ENCODE results near the gene GET4. TPM values are rescaled to one million over a fixed set of nuclear protein-coding genes. Genes with fewer than 3 reads are reported as not detected.

GET4 gene
- total and polyA plus RNA-seq, 2 of the 13 experiments (the other 11 are each of a cell fraction or from before 2014, with no cell fraction given): 28.2 to 35.2 TPM

- no TSS peak for BruUV-seq (replicated peaks)
- no peak overlapping the region for H3K4me3 ChIP-seq (replicated peaks in 1 of 3; ENCODE audit: insufficient read depth in 1 of 3, low read depth in 2 of 3, low read length in 3 of 3)
- intact Hi-C loops (cut with micrococcal nuclease; ENCODE audit: unreplicated experiment): no loop called here
- WGBS (ENCODE audit: low lambda C conversion rate): 86% methylated on average over 3 of the region's 15 CpGs
- no peaks in the 10 kb centered on the region for H3K9me3 ChIP-seq (ENCODE audit: low read length)
- no peak overlapping the region for H2AFZ ChIP-seq (ENCODE audit: low read length)
- peaks cover 47% of the 10 kb centered on the region for H3K79me2 ChIP-seq (ENCODE audit: insufficient read depth, low read length)
- no peak for FAIRE-seq
- H3K9ac ChIP-seq (ENCODE audit: insufficient read depth, low read depth, low read length): no peak overlapping the region
- H3K4me2 ChIP-seq (ENCODE audit: low read depth, low read length): no peak overlapping the region
- CTCF ChIA-PET (ENCODE audit: low intra/inter-chr PET ratio, low total read pairs): no interaction called here
- H3K27me3 ChIP-seq (ENCODE audit: control insufficient read depth in 1 of 2, insufficient read depth in 2 of 2, low read length in 2 of 2): no peaks in the 10 kb centered on the region
- in situ Hi-C loops (cut with HindIII; ENCODE audit: extremely low pct_ligation_motif_present, low pct_unique_long_range_greater_than_20kb): no loop called here
- no peak overlapping the region for H3K27ac ChIP-seq (ENCODE audit: extremely low read length, insufficient read depth, low read length)
- no peak for DNase-seq (ENCODE audit: low spot score)
- TF ChIP-seq, protein P1, sequence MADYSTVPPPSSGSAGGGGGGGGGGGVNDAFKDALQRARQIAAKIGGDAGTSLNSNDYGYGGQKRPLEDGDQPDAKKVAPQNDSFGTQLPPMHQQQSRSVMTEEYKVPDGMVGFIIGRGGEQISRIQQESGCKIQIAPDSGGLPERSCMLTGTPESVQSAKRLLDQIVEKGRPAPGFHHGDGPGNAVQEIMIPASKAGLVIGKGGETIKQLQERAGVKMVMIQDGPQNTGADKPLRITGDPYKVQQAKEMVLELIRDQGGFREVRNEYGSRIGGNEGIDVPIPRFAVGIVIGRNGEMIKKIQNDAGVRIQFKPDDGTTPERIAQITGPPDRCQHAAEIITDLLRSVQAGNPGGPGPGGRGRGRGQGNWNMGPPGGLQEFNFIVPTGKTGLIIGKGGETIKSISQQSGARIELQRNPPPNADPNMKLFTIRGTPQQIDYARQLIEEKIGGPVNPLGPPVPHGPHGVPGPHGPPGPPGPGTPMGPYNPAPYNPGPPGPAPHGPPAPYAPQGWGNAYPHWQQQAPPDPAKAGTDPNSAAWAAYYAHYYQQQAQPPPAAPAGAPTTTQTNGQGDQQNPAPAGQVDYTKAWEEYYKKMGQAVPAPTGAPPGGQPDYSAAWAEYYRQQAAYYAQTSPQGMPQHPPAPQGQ (CRISPR knock-in tag; IDR thresholded peaks at IDR 0.05; ENCODE audit: borderline replicate concordance): no peak
- TF ChIP-seq, protein P2, sequence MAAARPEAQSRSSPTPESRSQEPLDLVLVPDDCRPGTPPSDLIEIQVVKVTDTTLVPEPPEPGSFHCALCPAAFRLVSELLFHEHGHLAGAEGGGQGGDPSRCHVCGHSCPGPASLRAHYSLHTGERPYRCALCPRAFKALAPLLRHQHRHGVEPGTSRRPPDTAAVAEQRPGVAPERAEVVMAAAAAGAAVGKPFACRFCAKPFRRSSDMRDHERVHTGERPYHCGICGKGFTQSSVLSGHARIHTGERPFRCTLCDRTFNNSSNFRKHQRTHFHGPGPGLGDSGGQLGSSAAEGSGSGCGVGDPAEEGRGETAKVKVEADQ (CRISPR knock-in tag; IDR thresholded peaks at IDR 0.05; ENCODE audit: borderline replicate concordance): no peak
- TF ChIP-seq ZNF180 (CRISPR knock-in tag; IDR thresholded peaks at IDR 0.05; ENCODE audit: borderline replicate concordance, low read depth): no peak
- TF ChIP-seq, protein P3, sequence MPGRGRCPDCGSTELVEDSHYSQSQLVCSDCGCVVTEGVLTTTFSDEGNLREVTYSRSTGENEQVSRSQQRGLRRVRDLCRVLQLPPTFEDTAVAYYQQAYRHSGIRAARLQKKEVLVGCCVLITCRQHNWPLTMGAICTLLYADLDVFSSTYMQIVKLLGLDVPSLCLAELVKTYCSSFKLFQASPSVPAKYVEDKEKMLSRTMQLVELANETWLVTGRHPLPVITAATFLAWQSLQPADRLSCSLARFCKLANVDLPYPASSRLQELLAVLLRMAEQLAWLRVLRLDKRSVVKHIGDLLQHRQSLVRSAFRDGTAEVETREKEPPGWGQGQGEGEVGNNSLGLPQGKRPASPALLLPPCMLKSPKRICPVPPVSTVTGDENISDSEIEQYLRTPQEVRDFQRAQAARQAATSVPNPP (CRISPR knock-in tag; IDR thresholded peaks at IDR 0.05): no peak
- TF ChIP-seq FOXK2 (IDR thresholded peaks at IDR 0.05): no peak
- no peak for TF ChIP-seq ZNF703 (CRISPR knock-in tag; IDR thresholded peaks at IDR 0.05; ENCODE audit: borderline replicate concordance)
- TF ChIP-seq, protein P4, sequence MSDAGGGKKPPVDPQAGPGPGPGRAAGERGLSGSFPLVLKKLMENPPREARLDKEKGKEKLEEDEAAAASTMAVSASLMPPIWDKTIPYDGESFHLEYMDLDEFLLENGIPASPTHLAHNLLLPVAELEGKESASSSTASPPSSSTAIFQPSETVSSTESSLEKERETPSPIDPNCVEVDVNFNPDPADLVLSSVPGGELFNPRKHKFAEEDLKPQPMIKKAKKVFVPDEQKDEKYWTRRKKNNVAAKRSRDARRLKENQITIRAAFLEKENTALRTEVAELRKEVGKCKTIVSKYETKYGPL (CRISPR knock-in tag; IDR thresholded peaks at IDR 0.05): no peak
- TF ChIP-seq GTF3A (CRISPR knock-in tag; conservative IDR thresholded peaks at IDR 0.05): no peak
- POLR2A ChIA-PET: no interaction called here
- H3K4me1 ChIP-seq (ENCODE audit: insufficient read depth, low read length): peaks cover 10% of the 10 kb centered on the region
- H4K20me1 ChIP-seq (ENCODE audit: insufficient read depth, low read length): peaks cover 6% of the 10 kb centered on the region; the same call in 1 of the 2 replicates
- peaks cover 47 to 71% of the 10 kb centered on the region in 2 experiments for H3K36me3 ChIP-seq (replicated peaks in 1 of 2; ENCODE audit: control insufficient read depth in 1 of 2, insufficient read depth in 2 of 2, low read length in 2 of 2)
- ATAC-seq: no peak; the same call in 2 of the 3 replicates
Observed at GRCh38 chr7:889025-889390, 12.7 kb downstream of the GET4 start.

Measured in HepG2 (cell line).